Mesodermal cell (in vitro differentiated cells): ENCODE results near the gene ALG11. TPM values are rescaled to one million over a fixed set of nuclear protein-coding genes. Genes with fewer than 3 reads are reported as not detected.
A peak's percentile ranks its signal among the peaks of the same experiment; 100 is the strongest.

Source experiments
- H3K27ac ChIP-seq: 2 replicates; pipeline ENCODE4 v1.7.0; 2013; ENCODE audit warnings: mild to moderate bottlenecking, low read depth, low read length, moderate library complexity; ENCODE audit not compliant: severe bottlenecking
- H3K36me3 ChIP-seq: 2 replicates; pipeline ENCODE4 v1.7.1; 2013; ENCODE audit warnings: mild to moderate bottlenecking, low read length, moderate library complexity; ENCODE audit not compliant: control insufficient read depth, insufficient read depth
- H3K4me1 ChIP-seq: one replicate; pipeline ENCODE4 v1.7.1; 2013; ENCODE audit warnings: mild to moderate bottlenecking, low read length; ENCODE audit not compliant: insufficient read depth, control insufficient read depth, poor library complexity, severe bottlenecking
- H3K4me3 ChIP-seq: 2 replicates; pipeline ENCODE4 v1.7.0; 2013; ENCODE audit warnings: low read length, control low read depth, mild to moderate bottlenecking; ENCODE audit not compliant: insufficient read depth, poor library complexity, severe bottlenecking; ENCODE audit errors: extremely low read depth
- H3K9me3 ChIP-seq: 2 replicates; pipeline ENCODE4 v1.7.1; 2013; ENCODE audit warnings: mild to moderate bottlenecking, low read length, moderate library complexity; ENCODE audit not compliant: control insufficient read depth
- WGBS, 2 experiments: methylation state at CpG; one replicate each; pipeline ENCODE4 v1.1.5; 2013; ENCODE audit warnings: missing lambda C conversion rate in 2 of 2; ENCODE audit not compliant: insufficient coverage in 2 of 2; 5-methylcytosine and 5-hydroxymethylcytosine counted together
- polyA plus RNA-seq, 2 experiments: library from polyadenylated mRNA; stranded (reverse); fragments of 50-300 nt; gene quantifications; one replicate each; pipeline ENCODE4 v1.2.3, GENCODE V29; 2013

The ALG11 gene, protein sequence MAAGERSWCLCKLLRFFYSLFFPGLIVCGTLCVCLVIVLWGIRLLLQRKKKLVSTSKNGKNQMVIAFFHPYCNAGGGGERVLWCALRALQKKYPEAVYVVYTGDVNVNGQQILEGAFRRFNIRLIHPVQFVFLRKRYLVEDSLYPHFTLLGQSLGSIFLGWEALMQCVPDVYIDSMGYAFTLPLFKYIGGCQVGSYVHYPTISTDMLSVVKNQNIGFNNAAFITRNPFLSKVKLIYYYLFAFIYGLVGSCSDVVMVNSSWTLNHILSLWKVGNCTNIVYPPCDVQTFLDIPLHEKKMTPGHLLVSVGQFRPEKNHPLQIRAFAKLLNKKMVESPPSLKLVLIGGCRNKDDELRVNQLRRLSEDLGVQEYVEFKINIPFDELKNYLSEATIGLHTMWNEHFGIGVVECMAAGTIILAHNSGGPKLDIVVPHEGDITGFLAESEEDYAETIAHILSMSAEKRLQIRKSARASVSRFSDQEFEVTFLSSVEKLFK
- polyA plus RNA-seq (2013, experiment 1 of 2) = 13.7 TPM
- 18.0 TPM for polyA plus RNA-seq (2013, experiment 2 of 2)

DNA sequence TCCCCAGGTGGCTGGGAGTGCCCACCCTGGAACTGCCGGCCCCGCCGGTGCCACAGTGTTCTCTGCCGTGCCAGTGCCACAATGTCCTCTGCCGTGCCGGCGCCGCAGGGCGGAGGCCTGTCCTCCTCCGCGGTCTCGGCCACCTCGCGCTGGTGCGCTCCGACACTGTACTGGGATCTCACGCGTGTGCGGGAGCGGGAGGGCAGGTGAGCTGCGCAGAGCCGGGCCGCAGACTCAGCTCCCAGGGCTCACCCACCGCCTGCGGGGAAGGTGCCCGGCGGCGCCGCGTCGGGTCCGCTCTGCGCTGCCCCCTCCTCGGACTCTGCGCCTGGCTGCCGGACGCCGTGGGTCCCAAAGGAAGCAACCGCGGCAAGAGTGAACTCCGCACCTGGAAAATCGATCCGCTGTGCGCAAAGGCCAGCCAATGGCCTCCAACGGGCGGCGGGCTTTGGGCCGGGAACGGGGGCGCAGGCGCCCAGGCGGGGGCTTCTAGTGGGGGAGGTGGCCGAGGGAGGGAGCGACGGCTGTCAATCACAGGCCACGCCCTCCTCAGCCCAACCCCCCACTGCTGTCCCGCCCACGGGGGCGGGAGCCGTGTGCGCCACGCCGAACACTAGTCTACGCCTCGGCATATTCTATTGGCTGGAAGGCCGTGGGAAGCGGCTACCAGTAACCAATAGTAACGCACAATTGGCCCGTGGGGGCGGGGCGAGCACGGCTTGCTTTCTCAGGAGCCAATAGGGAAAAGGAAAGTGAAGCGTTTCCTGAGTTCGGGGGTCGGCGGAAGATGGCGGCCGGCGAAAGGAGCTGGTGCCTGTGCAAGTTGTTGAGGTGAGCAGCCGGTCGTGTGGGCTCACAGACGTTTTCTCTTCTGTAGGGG, at the start of gene ALG11:
Gene ALG11, plus strand, starts transcription at position 767 of the 880 bp plus-strand sequence. Its CDS starts 21 bp downstream, at position 788.
- H3K4me3 ChIP-seq = peak within 1 kb of the TSS; percentile 80
- peaks cover 20% of the 10 kb centered on the region for H3K36me3 ChIP-seq
- WGBS, 2 experiments = 0 to 1% methylated on average over 61 of the region's 82 CpGs
- no peaks in the 10 kb centered on the region for H3K9me3 ChIP-seq
- H3K4me1 ChIP-seq = no peaks in the 10 kb centered on the region
- H3K27ac ChIP-seq = peak within 1 kb of the TSS; percentile 81

- H3K4me3 ChIP-seq = no peak overlapping the region
- WGBS, 2 experiments = 92 to 99% methylated on average over 9 of the region's 10 CpGs
Measured at GRCh38 chr13:51966186-51966585, 46.0 kb upstream of the ALG11 start.

DNA sequence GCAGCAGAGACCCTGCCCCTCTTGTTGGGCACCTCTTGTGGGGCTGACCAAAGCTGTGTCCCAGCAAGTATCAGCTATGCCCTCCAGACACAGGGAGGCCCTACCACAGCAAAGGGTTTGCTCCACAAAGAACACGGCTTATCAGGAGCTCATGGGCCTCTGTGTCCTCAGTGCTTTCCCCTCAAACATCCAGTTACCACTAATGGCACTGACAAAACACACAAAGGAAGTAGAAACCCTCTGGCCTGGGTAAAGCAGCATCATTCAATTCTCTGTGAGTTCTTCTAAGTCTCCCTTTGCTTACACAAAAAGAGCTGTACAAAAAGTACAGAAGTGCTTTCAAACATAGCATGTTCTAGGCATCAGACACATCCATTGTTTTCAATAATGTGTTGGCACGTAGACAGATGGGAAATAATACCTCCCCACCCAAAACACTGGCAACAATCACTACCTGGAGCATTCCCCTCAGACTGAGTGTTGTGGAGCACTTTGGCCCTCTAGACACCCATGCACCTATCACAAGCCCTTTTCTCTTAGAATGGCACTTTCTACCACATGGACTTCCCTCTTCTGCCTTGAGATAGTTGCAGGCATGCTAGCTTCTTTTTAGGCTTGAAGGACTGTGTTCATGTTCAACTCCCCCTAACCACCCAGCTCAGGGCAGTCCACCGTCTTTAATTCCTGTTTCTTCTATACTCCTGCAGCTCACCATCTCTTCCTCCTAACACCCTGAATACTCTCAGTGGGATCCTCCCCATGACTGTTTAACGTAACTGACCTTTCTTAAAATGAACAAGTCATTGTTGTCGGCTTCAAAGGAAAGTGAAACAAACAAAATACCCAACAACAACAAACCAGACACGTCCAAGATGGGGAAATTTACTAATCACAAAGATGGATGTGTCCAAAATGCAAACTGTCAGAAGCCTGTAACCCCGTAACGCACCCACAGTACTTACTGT, 44.4 kb upstream of the ALG11 start:
- Histone ChIP-seq H3K36me3 (no peaks in the 10 kb centered on the region), H3K9me3 (no peaks in the 10 kb centered on the region), H3K4me3 (no peak overlapping the region), H3K4me1 (no peaks in the 10 kb centered on the region), H3K27ac (no peak overlapping the region)
- WGBS, 2 experiments = 88 to 93% methylated on average over 5 to 7 of the region's 8 CpGs

More at GRCh38 chr13:51966186-51966585, 46.0 kb upstream of the ALG11 start:
- H3K27ac ChIP-seq = no peak overlapping the region
- H3K4me1 ChIP-seq = no peaks in the 10 kb centered on the region
- no peaks in the 10 kb centered on the region for H3K36me3 ChIP-seq
- H3K9me3 ChIP-seq = no peaks in the 10 kb centered on the region

GRCh38 chr13:51970349-51970748, 41.8 kb upstream of the ALG11 start:
- H3K4me3 ChIP-seq = no peak overlapping the region
- no peaks in the 10 kb centered on the region for H3K9me3 ChIP-seq
- H3K4me1 ChIP-seq = no peaks in the 10 kb centered on the region
- 90 to 98% methylated on average over 5 of the region's 5 CpGs for WGBS, 2 experiments
- H3K36me3 ChIP-seq = peaks cover 4% of the 10 kb centered on the region
- H3K27ac ChIP-seq = no peak overlapping the region

DNA sequence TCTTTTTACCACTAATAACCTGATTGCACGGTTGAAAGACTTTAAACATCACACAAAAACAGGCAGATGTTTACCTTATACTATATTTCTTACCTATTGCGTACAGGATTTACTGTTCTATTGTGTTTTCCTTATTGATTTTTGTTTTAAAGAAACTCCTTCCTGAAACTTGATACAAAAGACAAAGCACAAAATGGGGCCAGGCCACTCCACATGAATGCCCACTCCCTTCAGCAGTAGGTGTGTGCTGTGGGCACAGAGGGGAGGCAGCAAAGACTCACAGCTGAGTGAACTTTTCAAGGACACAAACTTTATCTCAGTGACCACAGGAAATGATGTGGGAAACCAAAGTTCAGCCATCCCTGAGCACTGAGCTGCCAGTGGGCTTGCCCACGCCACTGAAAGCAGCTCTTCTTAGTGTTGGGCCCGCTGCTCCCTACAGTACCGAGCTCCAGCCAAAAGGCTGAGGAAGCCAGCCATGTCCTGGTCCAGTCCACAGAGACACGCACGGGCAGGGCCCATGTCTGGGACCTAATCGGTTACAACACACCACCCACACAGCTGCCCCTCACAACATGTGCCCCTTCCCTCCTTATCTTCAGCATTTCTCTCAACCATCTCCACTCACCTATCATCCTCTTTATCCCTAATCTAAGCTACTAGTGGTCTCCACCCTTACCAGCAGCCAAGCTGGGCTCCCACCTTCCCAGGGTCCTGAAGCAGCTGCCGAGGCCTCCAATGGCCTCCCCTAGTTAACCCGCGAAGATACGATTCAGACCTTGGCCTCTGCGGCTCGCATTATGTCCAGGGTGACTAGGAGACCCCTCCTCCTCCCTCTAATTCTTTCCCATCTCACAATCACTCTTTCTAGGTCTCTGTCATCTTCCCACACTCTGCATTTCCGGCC, 40.4 kb upstream of the ALG11 start:
- H3K4me3 ChIP-seq = no peak overlapping the region
- 94 to 95% methylated on average over 13 of the region's 15 CpGs for WGBS, 2 experiments
- no peaks in the 10 kb centered on the region for H3K4me1 ChIP-seq
- no peak overlapping the region for H3K27ac ChIP-seq
- no peaks in the 10 kb centered on the region for H3K9me3 ChIP-seq
- H3K36me3 ChIP-seq = peaks cover 4% of the 10 kb centered on the region

DNA sequence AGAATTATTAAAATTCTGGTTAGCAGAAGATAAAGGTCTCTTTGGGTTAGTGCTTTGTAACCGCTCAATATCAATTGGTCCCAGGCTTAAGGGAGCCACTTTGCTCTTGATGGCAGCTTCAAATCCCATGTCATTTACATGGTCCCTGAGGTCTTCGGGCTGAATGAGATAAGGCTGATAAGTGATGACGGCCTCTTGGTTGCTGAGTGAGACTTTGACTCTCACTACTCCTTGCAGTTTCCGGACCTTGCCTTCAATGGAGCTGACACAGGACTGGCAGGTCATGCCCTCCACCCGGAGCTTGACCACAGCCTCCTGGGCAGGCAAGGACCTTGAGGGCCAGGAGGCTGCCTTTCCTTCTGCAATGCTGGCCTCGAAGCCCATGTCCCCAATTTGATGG, 37.7 kb upstream of the ALG11 start:
- no peak overlapping the region for H3K27ac ChIP-seq
- H3K9me3 ChIP-seq = no peaks in the 10 kb centered on the region
- no peak overlapping the region for H3K4me3 ChIP-seq
- H3K36me3 ChIP-seq = peaks cover 4% of the 10 kb centered on the region
- 93 to 95% methylated on average over 6 of the region's 6 CpGs for WGBS, 2 experiments
- no peaks in the 10 kb centered on the region for H3K4me1 ChIP-seq

DNA sequence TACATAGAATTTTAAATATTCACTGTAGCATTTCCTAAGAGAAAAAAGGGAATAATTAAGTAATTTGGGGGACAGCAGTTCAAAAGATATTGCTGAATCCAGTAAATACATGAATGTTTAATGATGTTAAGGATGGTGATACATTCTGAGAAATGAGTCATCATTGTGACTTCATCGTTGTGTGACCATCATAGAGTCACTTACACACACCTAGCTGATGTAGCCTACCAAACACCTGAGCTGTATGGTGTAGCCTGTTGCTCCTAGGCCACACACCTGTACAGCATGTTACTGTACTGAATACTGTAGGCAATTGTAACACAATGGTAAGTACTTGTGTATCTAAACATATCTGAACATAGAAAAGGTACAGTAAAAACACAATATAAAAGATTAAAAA, 35.8 kb upstream of the ALG11 start:
- no peaks in the 10 kb centered on the region for H3K9me3 ChIP-seq

DNA sequence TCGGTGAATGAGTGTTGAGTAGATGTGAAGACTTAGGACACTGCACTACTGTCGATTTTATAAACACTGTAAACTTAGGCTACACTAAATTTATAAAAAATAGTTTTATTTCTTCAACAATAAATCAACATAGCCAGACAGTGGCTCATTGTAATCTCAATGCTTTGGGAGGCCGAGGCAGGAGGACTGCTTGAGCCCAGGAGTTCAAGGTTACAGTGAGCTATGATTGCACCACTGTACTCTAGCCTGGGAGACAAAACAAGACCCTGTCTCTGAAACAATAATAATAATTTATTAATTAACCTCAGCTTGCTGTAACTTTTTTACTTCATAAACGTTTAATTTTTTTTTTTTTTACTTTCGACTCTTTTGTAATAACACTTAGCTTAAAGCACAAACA, 35.3 kb upstream of the ALG11 start:
- 100% methylated on average over 1 of the region's 5 CpGs for WGBS, 2 experiments
- Histone ChIP-seq H3K4me3 (no peak overlapping the region), H3K36me3 (peaks cover 4% of the 10 kb centered on the region), H3K9me3 (peaks cover 1% of the 10 kb centered on the region), H3K4me1 (peaks cover 5% of the 10 kb centered on the region), H3K27ac (no peak overlapping the region)

More for the DNA sequence above, 35.8 kb upstream of the ALG11 start:
- no peak overlapping the region for H3K27ac ChIP-seq
- H3K4me3 ChIP-seq = no peak overlapping the region
- H3K4me1 ChIP-seq = no peaks in the 10 kb centered on the region
- no CpG with 5 or more reads among the region's 1 CpG for WGBS, 2 experiments
- H3K36me3 ChIP-seq = peaks cover 4% of the 10 kb centered on the region

- no CpG with 5 or more reads among the region's 5 CpGs for WGBS, 2 experiments
- peaks cover 7% of the 10 kb centered on the region for H3K4me1 ChIP-seq
- no peak overlapping the region for H3K27ac ChIP-seq
- H3K9me3 ChIP-seq = peaks cover 8% of the 10 kb centered on the region
- no peak overlapping the region for H3K4me3 ChIP-seq
- H3K36me3 ChIP-seq = peaks cover 4% of the 10 kb centered on the region
Measured at GRCh38 chr13:51977625-51978024, 34.6 kb upstream of the ALG11 start.
